ENCODE measurements around the gene PHLDA2.

DNA sequence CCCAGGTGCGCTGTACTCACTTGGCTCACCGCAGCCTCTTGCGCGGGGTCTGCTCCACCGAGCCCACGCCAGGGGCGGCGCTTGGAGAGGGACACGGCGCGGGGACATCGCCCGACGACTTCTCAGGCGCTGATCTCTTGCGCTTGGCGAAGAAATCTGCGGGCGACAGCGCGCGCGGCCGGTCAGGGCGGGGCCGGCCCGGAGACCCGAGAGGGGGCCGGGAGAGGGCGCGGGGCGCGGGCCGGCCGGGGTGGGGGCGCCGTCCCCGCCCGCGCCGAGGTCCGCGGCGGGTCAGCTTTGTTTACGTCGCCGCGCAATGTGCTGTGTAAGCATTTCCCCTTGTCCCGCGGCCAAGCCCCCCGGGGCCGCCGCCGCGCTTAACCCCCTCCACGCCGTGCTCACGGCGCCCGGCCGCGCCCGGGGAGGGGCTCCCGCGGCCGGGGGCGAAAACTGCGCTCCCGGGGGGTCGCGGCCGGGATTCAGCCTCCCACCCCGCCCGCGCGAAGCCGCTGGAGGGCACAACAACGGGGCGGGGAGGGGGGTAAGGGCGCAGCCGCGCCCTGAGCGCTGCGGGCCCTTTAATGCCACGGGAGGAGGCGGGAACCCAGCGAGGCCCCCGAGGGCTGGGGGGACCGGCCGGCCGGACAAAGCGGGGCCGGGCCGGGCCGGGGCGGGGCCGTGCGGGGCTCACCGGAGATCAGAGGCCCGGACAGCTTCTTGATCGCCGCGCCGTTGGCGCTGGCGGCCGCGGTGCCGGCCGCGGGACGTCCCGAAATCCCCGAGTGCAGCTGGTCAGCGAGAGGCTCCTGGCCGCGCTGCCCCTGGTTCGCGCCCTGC is 45.0 kb downstream of the PHLDA2 start:
- peak in 1 of 4 donors; percentile 18 for TF ChIP-seq POLR2A (IDR thresholded peaks at IDR 0.05)
- TF ChIP-seq, protein P1, sequence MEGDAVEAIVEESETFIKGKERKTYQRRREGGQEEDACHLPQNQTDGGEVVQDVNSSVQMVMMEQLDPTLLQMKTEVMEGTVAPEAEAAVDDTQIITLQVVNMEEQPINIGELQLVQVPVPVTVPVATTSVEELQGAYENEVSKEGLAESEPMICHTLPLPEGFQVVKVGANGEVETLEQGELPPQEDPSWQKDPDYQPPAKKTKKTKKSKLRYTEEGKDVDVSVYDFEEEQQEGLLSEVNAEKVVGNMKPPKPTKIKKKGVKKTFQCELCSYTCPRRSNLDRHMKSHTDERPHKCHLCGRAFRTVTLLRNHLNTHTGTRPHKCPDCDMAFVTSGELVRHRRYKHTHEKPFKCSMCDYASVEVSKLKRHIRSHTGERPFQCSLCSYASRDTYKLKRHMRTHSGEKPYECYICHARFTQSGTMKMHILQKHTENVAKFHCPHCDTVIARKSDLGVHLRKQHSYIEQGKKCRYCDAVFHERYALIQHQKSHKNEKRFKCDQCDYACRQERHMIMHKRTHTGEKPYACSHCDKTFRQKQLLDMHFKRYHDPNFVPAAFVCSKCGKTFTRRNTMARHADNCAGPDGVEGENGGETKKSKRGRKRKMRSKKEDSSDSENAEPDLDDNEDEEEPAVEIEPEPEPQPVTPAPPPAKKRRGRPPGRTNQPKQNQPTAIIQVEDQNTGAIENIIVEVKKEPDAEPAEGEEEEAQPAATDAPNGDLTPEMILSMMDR (IDR thresholded peaks at IDR 0.05): no peak

All from upper lobe of left lung (tissue), 4 donors.